ENCODE results near the gene SPTBN4.
A peak's percentile ranks its signal among the peaks of the same experiment; 100 is the strongest.
"Not testable (repeated sequence)": the region's sequence is repeated elsewhere in the genome, so short reads cannot be mapped to it uniquely, and the experiment has no call there.

SPTBN4 gene

DNA sequence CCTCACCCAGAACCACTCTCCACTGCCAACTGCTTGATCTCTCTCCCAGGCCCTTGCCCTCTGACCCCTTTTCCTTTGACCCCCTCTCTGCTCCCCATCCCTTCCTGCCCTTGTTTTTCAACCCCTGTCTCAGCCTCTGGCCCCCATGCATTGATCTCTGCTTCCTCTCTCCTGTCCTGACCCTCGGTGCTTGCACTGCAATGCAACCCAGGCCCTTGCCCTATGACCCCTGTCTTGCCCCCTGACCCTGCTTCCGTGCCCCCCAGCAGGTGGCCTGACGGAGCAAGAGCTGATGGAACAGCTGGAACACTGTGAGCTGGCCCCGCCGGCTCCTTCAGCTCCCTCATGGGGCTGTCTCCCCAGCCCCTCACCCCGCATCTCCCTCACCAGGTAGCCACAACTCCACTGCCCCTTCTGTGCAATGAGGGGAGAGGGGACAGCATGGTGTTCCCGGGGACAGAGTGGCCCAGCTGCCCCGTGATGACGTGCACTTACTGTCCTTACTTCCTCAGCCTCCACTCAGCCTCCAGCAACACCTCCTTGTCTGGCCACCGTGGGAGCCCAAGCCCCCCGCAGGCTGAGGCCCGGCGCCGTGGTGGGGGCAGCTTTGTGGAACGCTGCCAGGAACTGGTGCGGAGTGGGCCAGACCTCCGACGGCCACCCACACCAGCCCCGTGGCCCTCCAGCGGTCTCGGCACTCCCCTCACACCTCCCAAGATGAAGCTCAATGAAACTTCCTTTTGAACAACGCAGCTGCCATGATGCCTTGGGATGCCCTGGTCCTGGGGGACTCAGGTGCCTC is 123.9 kb downstream of the SPTBN4 start:
- DNase-seq = no peak

DNA sequence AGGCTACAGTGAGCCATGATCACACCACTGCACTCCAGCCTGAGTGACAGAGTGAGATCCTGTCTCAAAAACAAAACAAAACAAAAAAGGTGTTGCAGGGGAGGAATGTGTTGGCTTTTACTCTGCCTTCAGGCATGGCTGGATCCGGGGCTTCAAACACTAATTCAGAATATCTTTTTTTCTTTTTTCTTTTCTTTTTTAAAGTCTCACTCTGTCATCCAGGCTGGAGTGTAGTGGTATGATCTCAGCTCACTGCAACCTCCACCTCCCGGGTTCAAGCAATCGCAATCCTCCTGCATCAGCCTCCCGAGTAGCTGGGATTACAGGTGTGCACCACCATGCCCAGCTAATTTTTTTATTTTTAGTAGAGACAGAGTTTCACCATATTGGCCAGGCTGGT is 124.9 kb downstream of the SPTBN4 start:
- DNase-seq = not testable (repeated sequence)

DNA sequence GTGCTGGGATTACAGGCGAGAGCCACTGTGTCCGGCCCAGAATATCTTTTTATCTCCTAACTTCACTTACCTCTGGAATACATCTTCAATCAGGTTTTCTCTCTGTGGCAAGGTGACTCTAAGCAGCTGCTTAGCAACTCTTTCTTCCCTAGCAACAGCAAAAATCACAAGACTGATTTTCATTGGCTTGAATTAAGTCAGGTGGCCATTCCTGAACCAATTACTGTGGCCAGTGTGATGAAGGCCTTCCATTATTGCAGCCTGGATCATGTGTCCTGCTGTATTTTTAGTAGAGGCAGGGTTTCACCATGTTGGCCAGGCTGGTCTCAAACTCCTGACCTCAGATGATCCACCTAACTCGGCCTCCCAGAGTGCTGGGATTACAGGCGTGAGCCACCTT is 125.4 kb downstream of the SPTBN4 start:
- peak; percentile 37 for DNase-seq

DNA sequence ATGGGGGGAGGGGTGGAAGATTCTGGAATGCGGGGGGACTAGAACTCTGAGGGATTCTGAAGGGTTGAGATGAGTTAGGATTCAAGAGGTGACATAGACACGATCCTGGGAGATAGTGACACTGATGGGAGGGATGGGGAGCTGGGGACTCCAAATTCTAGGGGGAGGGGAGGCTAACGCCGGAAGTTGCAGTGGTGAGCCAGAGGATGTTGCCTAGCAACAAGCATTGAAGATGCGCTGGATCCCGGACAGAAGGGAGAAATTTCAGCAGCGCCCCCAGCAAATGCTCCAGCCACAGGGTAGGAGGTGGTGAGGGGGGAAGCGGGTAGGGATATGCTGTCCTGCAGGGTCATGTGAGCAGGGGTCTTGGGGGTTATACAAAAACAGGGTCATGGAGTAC is 127.5 kb downstream of the SPTBN4 start:
- DNase-seq = peak; percentile 28

DNA sequence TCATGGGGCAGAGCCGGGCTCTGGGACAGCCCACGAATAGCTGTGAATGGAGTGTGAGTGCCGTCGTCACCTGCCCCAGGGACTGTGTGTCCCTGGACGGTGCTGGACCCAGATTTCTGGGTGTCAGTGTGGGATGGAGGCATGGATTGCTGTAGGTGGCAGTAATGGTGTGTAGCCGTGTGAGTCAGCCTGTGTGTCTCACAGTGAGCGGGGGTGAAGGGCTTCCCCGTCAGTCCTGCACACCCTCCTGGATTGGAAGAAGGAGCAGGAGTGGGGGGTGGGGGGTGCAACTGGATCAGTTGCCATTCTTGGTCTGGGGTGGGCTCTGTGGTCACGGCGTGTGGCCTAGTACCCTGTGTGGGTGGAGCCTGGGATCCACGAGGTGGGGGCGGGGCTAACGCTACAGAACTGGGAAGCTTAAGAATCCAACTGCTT is 127.9 kb downstream of the SPTBN4 start:
- DNase-seq = no peak

DNA sequence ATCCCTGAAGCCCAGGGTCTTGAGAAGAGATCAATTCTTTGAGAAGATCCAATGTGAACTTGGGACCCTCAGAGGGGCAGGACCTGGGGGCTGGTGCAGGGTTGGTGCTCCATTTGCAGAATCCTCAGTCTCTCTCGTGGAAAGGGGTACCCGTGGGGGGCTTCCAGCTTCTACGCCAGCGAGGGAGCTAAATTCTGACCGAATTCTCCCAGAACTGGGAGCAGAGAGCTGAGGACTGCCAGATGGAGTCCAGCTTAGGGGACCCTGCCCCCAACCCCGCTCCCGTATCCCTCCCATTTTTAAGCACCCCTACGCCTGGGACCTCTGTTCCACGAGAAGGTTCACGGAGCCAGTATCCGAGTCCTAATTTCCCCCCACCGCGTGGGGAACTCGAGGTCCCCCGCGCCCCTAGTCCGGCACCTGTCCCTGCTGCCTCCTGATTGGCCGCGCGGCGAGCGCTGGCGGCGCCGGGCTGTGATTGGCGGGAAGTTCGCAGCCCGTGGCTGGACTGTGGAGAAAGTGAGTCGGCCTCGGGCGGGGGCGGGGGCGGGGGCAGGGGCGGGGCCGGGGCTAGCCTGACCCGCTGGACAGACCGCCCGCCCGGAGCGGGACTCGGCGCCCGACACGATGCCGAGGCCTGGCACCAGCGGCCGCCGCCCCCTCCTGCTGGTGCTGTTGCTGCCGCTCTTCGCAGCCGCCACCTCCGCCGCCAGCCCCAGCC is 130.0 kb downstream of the SPTBN4 start:
- DNase-seq = no peak

DNA sequence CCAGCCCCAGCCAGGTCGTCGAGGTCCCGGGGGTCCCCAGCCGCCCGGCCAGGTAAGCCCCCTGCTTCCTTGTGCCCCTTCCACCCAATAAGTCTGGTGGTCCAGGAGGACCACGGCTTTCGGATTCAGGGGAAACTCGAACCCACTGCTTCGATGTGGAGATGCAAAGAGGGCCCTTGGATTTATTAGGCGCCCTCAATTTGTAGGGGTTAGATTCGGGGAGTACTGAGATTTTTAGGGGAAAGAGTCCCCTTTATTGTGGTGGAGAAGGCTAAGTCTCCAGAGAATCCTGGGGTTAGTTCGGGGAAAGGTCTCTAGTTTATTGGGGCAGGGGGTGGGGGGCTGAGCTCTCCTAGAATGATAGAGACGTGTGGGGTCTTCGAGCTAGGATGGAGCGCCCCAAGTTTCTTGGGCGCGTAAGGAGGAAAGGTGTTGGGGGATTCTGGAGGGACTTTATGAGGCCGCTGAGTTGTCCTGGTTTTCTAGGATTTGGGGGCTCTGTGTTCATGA is 130.6 kb downstream of the SPTBN4 start:
- no peak for DNase-seq

DNA sequence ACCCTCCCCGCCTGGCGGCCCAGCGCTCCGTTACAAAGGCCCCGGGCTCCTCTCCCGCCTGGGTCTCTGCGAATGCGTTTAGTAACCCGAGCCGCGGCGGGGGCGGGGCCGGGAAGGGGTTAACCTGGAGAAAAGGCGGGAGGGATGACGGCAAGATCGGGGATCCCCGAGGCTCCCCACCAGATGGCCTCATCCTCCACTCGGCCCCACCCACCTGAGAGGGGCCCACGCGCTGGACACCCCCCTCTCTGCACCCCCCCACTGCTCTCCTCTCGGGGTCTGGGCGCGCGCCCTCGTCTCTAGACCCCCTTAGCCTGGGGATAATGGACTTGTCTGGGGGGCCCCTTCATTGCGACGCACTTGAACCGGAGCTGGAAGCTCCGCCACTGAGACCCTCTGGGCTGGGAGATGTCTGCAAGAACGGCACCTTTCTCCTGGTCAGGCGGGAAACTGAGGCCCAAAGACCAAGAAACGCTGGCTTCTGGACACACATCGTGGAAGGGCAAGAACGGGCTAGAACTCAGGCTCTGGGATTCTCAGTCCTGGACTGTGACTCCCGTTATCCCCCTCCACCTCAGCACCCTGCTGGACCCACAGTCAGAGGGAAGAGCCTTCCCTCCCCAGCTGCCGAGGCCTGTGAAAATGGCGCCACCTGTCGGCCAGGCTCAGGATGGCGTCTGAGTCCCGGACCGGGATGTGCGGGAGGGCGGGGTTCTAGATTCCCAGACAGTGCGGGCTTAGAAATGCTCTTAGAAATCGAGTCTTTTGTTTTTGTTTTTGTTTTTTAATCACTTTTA is 131.5 kb downstream of the SPTBN4 start:
- DNase-seq = peak; percentile 91

DNA sequence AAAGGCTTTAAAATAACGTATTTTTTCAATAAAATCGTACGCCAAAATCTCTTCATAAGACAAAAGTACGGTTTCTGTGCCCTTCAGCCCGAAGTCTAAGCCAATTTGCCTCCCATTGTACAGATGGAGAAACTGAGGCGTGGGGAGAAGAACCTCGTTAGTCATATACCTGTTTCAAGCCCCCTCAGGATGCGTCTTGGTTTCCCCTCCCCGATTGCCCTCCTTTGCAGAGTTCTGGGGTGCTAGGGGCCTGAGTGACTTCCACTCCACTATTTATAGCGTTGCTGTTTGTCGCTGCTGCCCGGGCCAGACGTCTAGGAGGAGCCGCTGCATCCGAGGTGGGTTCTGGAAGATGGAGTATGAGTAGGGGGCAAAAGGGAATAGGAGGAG is 132.1 kb downstream of the SPTBN4 start:
- no peak for DNase-seq

DNA sequence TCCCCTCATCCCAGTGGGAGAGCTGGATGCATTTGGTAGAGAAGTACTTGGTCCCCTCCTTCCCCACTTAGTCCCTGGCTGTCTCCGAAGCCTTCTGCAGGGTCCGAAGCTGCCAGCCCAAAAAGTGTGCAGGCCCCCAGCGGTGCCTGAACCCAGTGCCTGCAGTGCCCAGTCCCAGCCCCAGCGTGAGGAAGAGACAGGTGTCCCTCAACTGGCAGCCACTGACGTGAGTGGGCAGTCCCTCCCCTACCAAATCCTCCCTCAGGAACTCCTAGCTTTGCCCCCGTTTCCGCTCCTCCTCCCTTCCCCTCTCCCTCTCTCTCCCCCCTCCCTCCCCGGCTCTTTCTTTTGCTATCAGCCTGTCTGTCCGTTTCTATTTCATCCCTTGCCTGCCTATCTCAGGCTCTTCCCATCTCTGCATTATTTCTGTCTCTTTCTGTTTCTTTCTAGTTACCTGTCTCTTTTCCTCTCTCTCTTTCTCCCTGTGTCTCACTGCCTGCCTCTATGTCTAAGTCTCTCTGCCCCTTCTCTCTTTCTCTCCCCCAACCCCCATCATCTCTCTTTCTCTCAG is 132.6 kb downstream of the SPTBN4 start:
- DNase-seq = no peak

DNA sequence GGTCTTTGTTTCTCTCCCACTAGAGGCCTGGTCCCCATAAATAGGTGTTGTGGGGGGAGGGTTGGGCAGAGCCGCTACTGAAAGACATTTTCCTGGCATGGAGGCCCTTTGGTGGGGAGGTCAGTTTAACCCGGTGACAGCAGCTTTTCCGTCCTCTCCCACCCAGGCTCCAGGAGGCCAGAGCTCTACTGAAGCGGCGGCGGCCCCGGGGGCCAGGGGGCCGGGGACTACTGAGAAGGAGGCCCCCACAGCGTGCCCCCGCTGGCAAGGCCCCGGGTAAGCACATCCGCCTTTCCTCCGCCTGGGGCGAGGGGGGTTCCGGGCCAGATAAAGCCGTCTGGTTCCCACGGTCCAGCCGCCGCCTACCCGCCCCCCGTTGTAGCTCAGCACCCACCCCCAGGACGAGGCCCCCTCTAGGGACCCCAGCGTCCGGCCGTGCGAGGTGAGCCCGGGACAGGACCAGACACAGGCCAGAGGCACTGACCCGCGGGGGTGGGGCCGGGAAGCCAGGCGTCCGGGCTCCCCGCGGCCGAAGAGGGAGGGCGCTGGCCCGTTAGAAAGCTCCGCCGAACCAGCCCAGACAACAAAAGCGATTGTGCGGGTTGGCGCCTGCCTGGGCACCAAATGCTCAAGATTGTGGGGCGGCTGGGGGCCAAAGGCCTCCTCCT is 133.2 kb downstream of the SPTBN4 start:
- no peak for DNase-seq

DNA sequence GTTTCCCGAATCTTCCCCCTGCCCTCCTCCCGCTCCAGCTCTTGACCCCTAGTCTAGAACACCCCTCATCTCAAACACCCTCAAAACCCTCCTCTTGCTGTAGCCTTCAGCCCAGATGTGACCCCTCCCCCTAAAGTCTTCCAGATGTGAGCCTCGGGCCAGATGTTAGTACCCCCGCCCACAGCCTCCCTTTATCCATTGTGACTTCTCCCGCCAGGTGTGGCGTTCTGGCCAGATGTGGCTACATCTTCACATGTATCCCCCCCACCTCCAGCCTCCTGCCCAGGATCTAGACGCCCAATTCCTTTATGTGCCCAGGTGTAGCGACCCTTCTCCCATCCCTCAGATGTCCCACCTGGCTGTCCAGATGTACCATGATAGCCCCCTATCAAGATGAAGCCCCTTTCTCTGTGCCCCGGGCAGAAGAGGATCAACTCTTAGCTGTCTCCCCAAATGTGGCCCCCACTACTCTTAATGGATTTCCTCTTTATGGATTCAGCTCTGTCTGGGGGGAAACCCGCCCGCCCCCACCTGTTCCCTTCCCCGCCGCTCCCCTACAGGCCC is 133.9 kb downstream of the SPTBN4 start:
- DNase-seq = no peak

DNA sequence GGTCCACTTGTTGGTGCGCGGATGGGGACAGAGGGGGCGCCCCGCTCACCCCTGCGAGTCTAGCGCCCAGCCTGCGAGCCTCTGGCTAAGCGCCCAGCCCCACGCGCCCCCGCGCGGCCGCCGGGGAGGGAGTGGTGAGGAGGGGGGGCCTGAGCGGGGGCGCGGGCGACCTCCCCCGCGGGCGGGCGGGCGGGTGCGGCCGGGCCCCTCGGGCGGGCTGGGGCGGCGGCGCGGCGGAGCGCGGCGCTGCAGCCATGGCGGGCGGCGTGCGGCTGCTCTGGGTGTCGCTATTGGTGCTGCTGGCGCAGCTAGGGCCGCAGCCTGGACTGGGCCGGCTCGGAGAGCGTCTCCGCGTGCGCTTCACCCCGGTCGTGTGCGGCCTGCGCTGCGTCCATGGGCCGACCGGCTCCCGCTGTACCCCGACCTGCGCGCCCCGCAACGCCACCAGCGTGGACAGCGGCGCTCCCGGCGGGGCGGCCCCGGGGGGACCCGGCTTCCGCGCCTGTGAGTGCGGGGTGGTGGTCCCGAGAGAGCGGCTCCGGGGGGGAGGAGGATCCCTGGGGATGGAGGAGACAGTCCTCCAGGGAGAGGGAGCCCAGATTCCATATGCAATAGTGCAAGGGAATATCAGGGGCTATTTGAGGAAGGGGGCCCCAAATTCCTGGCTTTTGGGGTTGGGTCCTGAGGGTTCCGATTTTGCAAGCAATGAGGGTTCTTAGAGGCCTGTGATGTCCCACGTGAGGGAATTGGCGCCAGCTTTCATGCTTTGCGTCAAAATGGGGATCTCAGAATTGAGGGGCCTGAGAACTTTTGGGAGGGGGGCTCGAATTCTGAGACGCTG is 134.6 kb downstream of the SPTBN4 start, which contains the start of gene LTBP4:
Gene LTBP4, plus strand, starts transcription at position 236 of the 841 bp plus-strand sequence. Its CDS starts 19 bp downstream, at position 255.
- DNase-seq = peak; percentile 20

DNA sequence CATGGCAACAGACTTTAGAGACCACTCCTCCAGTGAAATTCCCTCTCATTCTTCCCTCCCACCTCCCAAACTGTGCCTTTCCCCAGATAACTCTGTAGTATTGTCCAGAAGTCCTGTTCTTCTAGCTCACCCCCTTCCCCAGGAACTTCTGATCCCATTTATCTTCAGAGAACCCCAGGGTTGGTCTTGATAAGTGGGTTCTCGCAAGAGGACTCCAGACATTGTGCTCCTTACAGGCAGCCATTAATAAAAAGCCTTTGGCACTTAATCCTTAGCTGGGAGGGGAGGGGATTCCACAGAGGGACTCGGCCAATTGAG is 136.2 kb downstream of the SPTBN4 start:
- DNase-seq = no peak

DNA sequence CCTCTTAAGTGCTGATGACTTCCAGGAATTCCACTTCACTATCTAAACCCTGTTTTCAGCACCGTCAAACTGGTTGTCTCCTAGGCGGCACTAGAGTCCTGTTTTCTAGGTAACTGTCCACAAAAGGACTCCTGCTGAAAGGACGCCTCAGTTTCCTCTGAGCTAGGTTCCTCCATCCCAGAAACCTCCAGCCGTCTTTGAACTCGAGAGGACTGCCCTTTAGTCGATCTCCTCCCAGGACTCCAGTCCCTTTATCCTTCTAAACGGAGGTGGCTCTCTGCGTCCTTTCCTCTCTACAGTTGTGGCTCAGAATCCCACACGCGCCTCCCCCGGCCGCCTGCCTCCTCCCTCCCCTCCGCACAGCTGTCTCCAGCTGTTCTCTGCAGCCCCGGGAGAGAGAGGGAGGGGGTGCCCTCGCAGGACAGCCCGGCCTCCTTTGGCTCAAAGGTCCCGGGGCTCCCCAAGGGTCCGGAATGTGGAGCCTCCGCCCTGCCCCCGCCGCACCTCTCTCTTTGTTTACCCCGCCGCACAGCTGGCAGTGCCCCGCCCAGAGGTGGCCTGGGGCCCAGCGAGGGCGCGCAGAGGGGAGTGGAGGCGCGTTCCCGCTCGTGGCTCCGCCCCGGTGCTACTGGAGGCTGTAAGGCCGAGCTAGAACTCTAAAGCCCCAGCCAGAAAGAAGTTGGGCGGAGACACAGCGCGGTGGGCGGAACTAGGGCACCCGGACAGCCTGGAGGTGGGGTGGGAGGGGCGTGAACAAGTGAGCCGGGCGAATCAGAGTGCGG is 136.8 kb downstream of the SPTBN4 start:
- DNase-seq = peak; percentile 99

DNA sequence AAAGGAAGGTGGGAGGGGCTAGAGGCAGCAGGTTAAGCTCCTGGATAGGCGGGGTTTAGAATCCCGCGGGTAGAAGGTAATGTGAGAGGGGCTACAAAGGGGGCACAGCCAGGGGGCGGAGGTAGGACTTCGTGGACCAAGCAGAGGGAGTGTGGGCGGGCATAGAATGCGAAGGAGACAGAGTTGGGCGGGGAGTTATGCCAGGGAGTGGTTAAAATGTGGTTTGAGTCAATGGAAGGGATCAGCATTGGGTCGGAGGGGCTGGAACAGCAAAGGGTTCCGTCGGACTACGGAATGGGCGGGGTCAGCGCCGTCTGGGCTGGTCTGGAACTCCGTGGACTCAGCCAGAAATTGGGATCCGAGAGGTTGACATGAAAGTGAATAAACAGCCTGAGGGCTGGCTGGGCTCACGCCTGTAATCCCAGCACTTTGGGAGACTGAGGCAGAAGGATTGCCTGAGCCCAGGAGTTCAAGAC is 137.4 kb downstream of the SPTBN4 start:
- DNase-seq = no peak

DNA sequence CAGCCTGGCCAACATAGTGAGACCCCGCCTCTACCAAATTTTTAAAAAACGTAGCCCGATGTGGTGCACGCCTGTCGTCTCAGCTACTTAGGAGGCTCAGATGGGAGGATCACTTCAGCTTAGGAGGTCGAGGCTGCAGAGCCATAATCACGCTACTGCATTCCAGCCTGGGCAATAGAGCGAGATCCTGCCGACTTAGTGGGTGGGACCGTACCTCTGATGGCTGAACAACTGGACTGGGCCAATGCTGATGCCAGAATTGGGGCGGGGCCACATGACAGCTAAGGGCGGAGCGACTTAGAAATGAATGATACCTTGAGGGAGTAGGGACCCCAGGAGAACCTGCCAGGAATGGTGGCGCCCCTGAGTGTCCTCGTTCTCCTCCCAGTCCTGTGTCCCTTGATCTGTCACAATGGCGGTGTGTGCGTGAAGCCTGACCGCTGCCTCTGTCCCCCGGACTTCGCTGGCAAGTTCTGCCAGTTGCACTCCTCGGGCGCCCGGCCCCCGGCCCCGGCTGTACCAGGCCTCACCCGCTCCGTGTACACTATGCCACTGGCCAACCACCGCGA is 137.9 kb downstream of the SPTBN4 start:
- DNase-seq = no peak

DNA sequence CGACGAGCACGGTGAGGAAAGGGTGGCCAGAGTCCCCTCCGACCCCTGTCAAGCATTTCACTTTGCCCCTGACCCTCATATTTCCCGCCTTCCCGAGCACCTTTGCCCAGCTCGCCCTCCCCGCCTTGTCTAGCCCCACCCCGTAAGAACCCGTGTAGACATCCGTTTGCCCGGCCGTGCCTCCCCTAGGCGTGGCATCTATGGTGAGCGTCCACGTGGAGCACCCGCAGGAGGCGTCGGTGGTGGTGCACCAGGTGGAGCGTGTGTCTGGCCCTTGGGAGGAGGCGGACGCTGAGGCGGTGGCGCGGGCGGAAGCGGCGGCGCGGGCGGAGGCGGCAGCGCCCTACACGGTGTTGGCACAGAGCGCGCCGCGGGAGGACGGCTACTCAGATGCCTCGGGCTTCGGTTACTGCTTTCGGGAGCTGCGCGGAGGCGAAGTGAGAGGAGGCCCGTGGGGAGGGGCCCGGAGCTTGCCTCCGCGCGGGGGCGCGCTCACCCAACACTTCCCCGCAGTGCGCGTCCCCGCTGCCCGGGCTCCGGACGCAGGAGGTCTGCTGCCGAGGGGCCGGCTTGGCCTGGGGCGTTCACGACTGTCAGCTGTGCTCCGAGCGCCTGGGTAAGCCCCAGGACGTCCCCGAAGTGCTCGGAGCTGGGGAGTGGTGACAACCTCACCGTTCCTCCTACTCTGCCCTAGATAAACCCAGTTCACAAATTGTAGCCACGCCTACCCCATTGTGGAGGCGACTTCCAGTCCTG is 138.6 kb downstream of the SPTBN4 start:
- DNase-seq = peak; percentile 72
